ENCODE data around the gene UBALD1. TPM values are rescaled to one million over a fixed set of nuclear protein-coding genes. Genes with fewer than 3 reads are reported as not detected.

UBALD1 gene
- 37.2 to 67.4 TPM (median 63.7 TPM) in 5 replicates for total RNA-seq (2022; extraction: Qiagen RNA extraction)

DNA sequence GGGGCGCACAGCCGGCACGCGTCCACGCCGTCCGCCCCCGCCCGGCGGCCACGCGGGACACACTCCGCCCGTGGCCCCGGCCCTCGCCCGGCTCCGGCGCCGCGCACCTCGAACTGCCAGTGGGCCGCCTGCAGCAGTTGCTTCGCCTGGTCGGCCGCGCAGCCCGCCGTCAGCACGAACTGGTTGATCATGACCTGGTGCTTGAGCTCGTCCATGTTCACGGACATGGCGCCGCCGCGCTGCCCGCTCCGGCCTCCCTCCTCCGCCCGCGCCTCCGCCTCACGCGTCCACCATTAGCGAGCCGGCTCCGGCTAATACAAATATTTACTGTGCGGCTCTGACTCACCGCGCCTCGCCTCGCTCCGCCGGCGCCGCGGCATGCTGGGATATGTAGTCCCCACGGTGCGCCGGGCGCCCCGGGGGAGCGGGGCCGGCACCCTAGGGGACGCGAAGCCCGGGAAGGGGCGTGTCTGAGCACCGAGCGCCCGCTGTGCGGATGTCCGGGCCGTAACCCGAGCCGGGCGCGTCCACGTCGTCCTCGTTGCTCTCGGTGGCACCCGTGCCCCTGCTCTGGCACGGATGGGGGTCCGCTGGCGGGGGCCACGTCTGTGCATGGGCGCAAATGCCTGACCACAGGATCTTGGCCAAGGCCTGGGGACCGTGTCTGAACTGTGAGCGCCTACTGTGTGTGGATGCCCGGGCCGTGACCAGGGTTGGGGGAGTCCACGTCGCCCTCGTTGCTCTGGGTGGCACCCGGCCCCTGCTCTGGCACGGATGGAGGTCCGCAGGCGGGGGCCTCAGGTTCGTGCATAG lies at the start of gene UBALD1:
Gene UBALD1, minus strand, starts transcription at position 318 of the 813 bp plus-strand sequence. Its CDS starts 91 bp downstream, at position 227.

DNA sequence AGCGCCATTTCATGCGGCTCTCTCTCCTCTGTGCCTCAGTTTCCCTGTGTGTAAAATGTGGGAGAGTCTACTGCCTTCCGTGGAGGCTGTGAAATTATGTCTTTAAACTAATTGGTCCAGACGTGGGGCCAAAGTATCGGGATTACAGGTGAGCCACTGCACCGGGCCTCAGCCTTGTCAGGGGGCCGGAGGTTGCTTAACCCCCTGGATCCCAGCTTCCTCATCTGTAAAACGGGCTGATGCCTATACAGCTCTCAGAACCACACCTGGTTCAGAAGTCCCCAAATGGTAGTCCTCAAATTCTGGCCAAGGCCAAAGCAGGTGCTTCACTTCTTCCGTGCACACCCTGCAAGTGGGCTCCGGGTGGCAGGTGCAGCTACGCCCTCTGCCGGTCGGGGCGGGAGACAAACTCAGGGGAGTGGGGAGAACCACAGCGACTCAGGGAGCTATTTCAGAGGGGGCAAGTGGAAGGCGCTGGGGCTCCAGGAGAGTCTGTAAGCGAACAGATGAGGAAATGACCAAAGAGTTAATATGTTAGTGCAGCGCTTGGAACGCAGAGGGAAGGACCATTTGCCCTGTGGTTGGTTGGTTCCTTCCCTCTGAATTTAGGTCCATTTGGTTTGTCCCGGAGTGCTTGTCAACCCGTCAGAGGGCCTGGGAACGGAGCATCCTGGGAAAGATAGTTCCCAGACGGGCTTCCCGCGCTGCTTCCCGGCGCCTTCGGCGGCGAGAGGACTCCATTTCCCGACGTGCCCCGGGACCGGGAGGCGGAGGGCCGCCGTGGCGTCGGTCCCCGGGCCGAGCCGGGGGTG lies 9.5 kb upstream of the UBALD1 start, which contains the start of gene MGRN1:
Gene MGRN1, plus strand, starts transcription at position 812 of the 812 bp plus-strand sequence. CDS start 135 bp downstream, outside the sequence.

Other genes with a start within 250 kb of the UBALD1 start
- gene VASN, start 243.0 kb downstream of the UBALD1 start, total RNA-seq (2022; extraction: Qiagen RNA extraction), result 3.3 to 5.1 TPM (median 5.0 TPM) in 5 replicates
- gene CORO7, start 198.3 kb downstream of the UBALD1 start, total RNA-seq (2022; extraction: Qiagen RNA extraction), result 11.6 to 18.8 TPM (median 17.3 TPM) in 5 replicates
- 58.0 to 69.0 TPM (median 66.0 TPM) in 5 replicates for gene DNAJA3, start 189.0 kb downstream of the UBALD1 start, total RNA-seq (2022; extraction: Qiagen RNA extraction)
- gene NMRAL1, start 140.3 kb downstream of the UBALD1 start, total RNA-seq (2022; extraction: Qiagen RNA extraction), result 43.0 to 49.1 TPM (median 47.6 TPM) in 5 replicates
- 59.5 to 70.9 TPM (median 67.8 TPM) in 5 replicates for gene HMOX2, start 138.5 kb downstream of the UBALD1 start, total RNA-seq (2022; extraction: Qiagen RNA extraction)
- 13.8 to 15.2 TPM (median 14.7 TPM) in 5 replicates for gene CDIP1, start 76.1 kb downstream of the UBALD1 start, total RNA-seq (2022; extraction: Qiagen RNA extraction)
- 0.02 to 0.06 TPM (median 0.04 TPM) in 5 replicates for gene C16orf96, start 58.5 kb downstream of the UBALD1 start, total RNA-seq (2022; extraction: Qiagen RNA extraction)
- 38.6 to 45.5 TPM (median 45.1 TPM) in 5 replicates for gene MGRN1, start 9.9 kb upstream of the UBALD1 start, total RNA-seq (2022; extraction: Qiagen RNA extraction)
- 19.3 to 27.6 TPM (median 26.4 TPM) in 5 replicates for gene NUDT16L1, start 78.7 kb upstream of the UBALD1 start, total RNA-seq (2022; extraction: Qiagen RNA extraction)
- gene ANKS3, start 119.4 kb upstream of the UBALD1 start, total RNA-seq (2022; extraction: Qiagen RNA extraction), result 24.5 to 28.4 TPM (median 25.3 TPM) in 5 replicates
- gene DNAAF8, start 119.6 kb upstream of the UBALD1 start, total RNA-seq (2022; extraction: Qiagen RNA extraction), result 0.87 to 1.6 TPM (median 1.3 TPM) in 5 replicates
- gene ZNF500, start 152.3 kb upstream of the UBALD1 start, total RNA-seq (2022; extraction: Qiagen RNA extraction), result 7.8 to 9.5 TPM (median 8.5 TPM) in 5 replicates
- 0.24 TPM in 1 of 5 replicates, not detected in the others for gene SEPTIN12, start 173.5 kb upstream of the UBALD1 start, total RNA-seq (2022; extraction: Qiagen RNA extraction)
- not detected in 5 replicates for gene SMIM22, start 180.5 kb upstream of the UBALD1 start, total RNA-seq (2022; extraction: Qiagen RNA extraction)
- 10.6 to 15.4 TPM (median 14.2 TPM) in 5 replicates for gene ROGDI, start 187.7 kb upstream of the UBALD1 start, total RNA-seq (2022; extraction: Qiagen RNA extraction)
- gene GLYR1, start 232.4 kb upstream of the UBALD1 start, total RNA-seq (2022; extraction: Qiagen RNA extraction), result 38.0 to 44.6 TPM (median 39.7 TPM) in 5 replicates
- 25.8 to 27.0 TPM (median 26.5 TPM) in 5 replicates for gene UBN1, start 232.6 kb upstream of the UBALD1 start, total RNA-seq (2022; extraction: Qiagen RNA extraction)

Measured in A549 treated with AZD2906 at 1 μM for 4 hours (cell line).